GM12873 (cell line): ENCODE data around the gene LEFTY1.

Experiments
- TF ChIP-seq, protein P1 (sequence below): IDR thresholded peaks from 2 replicates; pipeline ENCODE4 v1.5.1; 2012; ENCODE audit warnings: low read depth, mild to moderate bottlenecking, moderate library complexity, low read length, control low read depth; ENCODE audit not compliant: insufficient read depth; ENCODE audit errors: missing control alignments

Gene LEFTY1

DNA sequence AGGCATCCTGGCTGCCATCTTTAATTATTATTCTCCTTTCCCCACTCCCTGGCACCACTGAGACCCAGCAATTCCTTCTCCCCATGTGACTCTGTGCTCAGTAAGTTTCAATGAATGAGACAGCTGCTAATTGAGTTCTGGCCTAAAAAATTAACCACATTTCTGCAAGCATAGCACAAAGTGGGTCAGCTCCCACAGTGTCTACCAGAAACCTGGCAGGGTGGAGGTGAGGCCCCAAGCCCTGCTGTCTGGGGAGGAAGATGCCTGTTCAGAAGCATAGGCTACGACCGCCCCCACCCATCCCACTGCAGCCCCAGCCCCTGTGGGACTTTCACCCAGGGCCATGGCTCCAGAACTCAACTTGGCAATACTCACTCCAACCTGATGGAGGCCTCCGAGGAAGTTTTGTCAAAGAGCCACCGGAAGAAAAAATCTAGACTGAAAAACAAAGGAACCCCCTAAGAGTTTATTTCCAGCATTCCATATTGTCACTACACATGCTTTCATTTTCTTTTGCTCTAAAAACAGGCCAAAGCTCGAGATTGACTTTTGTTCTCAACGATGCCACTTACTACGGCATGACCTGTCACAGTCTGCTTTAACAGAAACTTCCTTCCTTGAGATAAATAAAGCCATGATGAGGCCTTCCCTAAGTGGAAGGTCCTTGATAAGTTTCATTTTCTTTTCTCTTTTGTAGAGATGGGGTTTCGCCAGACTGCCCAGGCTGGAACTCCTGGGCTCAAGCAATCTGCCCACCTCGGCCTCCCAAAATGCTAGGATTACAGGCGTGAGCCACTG lies 33.2 kb downstream of the LEFTY1 start:
- TF ChIP-seq, protein P1, sequence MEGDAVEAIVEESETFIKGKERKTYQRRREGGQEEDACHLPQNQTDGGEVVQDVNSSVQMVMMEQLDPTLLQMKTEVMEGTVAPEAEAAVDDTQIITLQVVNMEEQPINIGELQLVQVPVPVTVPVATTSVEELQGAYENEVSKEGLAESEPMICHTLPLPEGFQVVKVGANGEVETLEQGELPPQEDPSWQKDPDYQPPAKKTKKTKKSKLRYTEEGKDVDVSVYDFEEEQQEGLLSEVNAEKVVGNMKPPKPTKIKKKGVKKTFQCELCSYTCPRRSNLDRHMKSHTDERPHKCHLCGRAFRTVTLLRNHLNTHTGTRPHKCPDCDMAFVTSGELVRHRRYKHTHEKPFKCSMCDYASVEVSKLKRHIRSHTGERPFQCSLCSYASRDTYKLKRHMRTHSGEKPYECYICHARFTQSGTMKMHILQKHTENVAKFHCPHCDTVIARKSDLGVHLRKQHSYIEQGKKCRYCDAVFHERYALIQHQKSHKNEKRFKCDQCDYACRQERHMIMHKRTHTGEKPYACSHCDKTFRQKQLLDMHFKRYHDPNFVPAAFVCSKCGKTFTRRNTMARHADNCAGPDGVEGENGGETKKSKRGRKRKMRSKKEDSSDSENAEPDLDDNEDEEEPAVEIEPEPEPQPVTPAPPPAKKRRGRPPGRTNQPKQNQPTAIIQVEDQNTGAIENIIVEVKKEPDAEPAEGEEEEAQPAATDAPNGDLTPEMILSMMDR, result no peak

DNA sequence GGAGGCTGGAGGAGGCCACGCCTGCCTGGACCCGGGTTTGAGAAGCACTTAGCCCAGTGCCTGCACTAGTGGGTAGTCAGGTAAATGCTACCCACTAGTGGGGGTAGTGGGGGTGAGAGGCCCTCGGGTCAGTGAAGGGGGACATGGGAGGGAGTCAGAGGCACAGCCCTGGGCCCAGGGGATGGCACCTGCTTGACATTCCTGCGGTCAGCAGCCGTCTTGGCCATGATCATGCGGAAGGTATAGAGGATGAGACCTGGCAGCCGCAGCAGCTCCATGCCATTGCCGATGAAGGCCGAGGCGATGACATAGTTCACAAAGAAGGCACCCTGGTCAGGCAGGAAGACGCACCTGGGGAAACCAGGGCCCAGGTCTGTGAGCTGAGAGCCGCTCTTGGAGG lies 35.5 kb downstream of the LEFTY1 start:
- TF ChIP-seq, protein P1, result no peak

DNA sequence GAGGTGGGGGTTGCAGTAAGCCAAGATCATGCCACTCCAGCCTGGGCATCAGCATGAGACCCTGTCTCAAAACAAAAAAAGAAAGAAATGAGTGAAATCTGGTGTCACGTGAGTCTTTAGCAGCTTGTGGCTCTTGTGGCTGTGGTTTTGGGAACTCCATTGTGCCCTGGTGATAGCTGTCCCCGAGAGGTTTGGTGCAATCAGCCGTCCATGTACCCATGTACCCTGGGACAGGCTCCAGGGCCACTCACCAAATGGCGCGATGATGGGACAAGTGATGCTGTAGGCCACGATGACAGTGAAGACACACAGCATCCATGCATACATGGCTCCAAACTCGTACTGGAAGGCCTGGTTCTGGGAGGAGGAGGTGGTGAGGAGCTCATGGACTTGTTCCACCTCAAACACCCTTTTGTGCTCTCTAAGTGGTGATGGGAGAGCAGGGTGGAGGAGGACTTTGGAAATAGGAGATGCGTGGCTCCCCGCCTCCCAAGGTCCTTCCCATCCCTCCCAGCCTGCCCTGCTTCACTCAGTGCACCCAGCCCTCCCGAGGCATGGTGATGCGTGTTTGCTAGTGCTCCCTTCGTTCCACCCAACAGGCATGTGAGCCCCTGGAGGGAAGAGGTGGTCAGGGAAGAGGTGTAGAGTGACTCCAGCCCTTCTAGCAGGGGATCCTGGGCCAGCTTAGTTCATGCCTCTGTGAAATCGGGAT lies 36.4 kb downstream of the LEFTY1 start:
- TF ChIP-seq, protein P1, result no peak

DNA sequence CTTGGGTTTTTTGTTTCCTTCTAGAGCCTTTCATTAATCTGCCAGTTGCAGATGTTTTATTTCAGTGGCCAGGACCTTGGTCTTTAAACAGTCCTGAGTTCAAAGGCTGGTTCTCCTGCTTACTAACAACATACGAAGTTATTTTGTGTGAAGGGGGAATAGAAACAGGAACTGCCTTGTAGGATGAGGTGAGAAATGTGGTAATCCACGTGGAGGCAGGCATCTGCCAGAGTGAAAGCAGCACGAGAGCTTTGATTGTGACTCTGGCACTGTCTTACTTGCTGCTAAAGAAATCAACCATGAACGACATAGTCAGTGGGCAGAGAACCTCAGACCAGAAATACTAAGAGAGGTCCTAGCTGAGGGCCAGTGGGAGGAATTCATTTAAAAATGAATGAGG lies 37.1 kb downstream of the LEFTY1 start:
- TF ChIP-seq, protein P1, result no peak

GRCh38 chr1:225850370-225850769 lies 38.6 kb downstream of the LEFTY1 start:
- TF ChIP-seq, protein P1, result no peak

DNA sequence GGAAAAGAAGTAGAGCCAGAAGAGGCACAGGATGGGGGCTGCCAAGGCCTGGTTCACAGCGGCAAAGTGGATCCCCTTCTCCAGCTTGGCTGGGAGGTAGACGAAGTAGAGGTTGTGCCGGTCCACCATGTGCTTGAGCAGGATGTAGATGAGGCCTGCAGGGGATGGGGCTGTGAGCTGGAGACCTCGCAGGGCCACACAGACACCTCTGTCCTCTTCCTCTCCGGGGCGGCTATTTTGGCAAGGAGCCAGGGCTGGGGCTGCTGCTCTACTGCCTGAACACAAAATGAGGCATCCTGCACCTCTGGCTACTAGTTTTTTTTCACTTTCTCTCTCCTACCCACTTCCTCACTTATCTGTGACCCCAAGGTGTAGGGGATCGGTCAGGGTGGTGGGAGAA lies 39.0 kb downstream of the LEFTY1 start:
- TF ChIP-seq, protein P1, result no peak
